ENCODE results near the gene MAML2.

MAML2 gene

DNA sequence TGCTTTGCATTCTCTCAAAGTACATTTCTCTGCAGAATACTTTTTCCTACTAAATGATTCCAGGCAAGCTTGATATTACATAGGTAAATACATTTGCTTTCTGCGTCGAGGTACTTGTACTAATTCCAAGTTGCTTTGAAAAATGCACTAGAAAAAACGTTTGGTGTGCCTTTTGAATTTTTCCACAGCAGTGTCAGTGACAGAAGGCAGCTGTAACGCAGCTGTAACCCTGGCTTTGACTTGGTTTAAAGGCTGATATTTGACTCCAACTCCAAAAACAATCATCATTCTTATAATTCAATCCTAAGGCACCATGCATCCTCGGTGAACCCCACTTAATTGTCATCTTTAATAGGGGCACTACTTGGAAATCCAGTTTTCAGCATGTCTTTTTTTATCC, 125.0 kb downstream of the MAML2 start:
- no peak for FAIRE-seq
- no peak for DNase-seq (ENCODE audit: insufficient read length, low spot score)

GRCh38 chr11:96217206-96217605, 125.8 kb downstream of the MAML2 start:
- FAIRE-seq (no peak), DNase-seq (ENCODE audit: insufficient read length, low spot score) (no peak)

GRCh38 chr11:96215826-96216225, 127.2 kb downstream of the MAML2 start:
- DNase-seq (ENCODE audit: insufficient read length, low spot score) (no peak), FAIRE-seq (peak; percentile 72)

DNA sequence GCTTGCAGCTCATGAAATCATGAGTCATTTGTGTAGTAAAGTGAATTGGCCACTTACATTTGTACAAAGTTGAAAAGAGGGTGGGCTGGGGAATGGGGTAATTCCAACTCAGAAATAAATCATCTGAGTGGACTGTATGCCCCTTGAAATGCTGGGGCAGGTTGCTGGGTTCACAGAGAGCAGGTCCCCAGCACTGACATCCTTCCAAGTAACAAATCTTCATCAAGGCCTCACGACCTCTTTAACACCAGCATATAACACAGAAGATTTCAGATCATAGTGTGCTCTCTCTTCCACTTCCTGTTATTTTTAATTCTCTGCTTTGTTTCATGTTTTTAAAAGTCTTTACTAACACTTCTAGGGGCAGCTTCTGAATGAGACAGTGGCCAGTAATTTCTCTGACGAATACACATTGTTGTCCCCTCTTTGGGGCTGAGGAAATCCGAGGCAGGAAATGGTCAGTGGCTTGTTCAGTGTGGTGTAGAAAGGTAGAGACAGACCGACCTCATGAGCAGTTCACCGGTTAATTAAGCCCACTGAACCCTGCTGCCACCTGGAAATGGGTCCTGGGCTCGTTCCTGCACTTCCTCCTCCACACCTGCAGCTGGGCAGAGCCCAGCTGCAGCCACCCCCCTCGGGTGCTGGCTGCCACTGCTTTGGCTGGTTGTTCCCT, 127.7 kb downstream of the MAML2 start:
- DNase-seq (ENCODE audit: insufficient read length, low spot score), result peak; percentile 27
- peak; percentile 57 for FAIRE-seq

- no peak for DNase-seq (ENCODE audit: insufficient read length, low spot score)
- FAIRE-seq, result peak; percentile 26
Observed at GRCh38 chr11:96214777-96215109, 128.3 kb downstream of the MAML2 start.

DNA sequence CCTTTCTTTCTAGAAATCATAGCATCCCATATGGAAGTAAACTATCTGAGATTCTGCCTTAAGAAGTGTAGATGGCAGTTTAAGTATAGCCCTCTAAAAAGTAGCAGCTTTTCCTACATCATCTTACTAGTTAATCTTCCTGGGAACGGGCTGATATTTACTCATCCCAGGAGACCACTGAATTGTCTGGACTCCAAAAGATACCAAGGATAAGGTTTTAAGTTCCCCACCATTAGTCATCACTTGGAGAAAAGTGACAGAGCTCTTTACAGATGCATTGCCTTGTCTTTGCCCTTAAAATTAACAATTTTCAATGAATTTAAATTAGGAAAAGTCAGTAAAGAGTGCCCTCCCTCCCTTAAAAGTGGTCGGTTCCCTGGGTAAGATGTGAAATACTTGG, 129.5 kb downstream of the MAML2 start:
- peak; percentile 8 for FAIRE-seq
- DNase-seq (ENCODE audit: insufficient read length, low spot score), result no peak

DNA sequence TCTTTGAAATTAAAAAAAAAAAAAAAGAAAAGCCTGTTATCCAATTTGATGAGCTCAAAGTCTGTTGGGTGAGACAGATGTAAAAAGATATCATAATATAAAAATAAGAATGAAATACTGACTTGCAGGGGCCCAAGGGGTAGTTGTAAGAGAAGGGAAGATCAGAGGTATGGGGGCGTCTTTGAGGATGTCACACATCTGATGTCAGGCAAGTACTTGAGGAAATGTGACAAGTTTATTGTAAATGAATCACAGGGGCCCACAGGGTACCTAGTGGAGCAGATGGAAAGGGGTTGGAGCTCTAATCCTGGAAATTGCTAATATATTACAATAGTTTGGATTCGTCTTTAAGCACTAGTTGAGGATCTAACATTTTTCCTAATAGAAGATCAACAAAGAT, 131.6 kb downstream of the MAML2 start:
- no peak for FAIRE-seq
- no peak for DNase-seq (ENCODE audit: insufficient read length, low spot score)

- no peak for FAIRE-seq
- DNase-seq (ENCODE audit: insufficient read length, low spot score), result no peak
Observed at GRCh38 chr11:96207459-96208449, 135.2 kb downstream of the MAML2 start.

DNA sequence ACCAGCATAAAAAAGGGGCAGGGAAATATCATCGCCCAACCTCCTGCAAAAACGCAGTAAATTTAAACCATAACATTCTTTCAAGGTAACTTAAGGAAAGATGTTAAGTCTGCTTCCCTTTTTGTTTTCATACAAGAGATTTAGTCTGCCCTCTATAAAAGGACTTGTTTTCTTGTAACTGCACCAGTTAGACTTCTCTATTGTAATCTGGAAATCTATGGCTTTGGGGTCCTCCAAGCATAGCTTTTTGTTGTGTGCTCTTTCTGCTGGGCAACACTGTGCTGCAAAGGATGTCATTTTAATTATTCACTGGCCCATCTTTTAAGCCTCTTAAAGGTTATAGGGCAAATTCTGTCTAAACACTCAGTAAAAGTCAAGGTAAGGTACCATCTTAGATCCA, 136.0 kb downstream of the MAML2 start:
- DNase-seq (ENCODE audit: insufficient read length, low spot score) (no peak), FAIRE-seq (no peak)

DNA sequence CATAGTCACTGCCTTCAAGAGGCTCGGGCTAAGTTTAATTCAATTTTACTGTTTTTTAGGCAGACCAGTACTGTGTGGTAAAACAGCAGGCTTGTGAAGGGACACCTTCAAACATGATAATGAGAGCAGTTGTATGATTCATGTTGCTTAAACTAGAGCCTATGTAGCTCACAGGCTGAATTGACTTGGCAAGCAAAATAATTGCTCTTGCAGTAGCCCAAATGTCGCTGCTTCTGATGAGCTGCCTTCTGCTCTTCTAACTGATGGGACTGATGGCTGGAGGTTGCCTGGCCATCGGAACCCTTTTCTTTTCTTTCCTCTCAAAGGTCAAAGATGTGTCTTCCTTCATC, 137.6 kb downstream of the MAML2 start:
- DNase-seq (ENCODE audit: insufficient read length, low spot score) (no peak), FAIRE-seq (no peak)

DNA sequence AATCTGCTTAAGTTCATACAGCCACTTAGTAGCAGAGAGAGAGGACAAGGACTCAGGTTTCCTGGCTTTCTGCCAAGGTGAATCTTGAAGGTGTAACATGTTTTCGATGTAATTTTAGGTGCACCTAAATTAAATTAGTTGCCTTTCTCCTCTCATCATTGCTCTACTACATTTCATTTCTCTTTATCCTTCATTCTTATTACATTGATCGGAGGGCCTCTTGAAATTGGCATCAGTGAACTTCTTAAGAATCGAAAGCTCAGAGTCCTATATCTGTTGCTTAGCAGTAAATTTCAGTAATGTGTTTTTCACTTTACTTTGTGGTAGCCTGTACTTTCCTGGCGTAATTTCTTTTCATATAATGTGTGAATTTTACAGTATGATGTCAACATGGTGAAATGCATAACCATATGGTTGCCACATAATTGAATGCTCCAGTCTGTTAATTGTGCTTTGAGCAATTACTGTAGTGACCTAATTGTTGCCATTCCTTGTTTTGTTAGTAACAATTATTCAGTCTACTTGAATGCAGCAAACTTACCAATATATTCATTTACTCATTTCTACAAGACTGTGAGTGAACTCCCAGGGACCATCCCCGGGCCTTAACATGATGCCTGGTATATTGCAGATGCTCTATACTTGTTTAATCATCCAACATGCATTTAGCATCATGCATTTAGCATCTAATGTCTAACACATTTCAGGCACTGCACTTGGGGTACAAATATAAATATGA, 138.1 kb downstream of the MAML2 start:
- FAIRE-seq (peak; percentile 4), DNase-seq (ENCODE audit: insufficient read length, low spot score) (no peak)

- DNase-seq (ENCODE audit: insufficient read length, low spot score) (no peak), FAIRE-seq (no peak)
Observed at GRCh38 chr11:96204366-96204659, 138.7 kb downstream of the MAML2 start.

- FAIRE-seq, result no peak
- no peak for DNase-seq (ENCODE audit: insufficient read length, low spot score)
Observed at GRCh38 chr11:96203567-96204365, 139.2 kb downstream of the MAML2 start.

- FAIRE-seq, result no peak
- DNase-seq (ENCODE audit: insufficient read length, low spot score), result no peak
Observed at GRCh38 chr11:96200243-96200642, 142.8 kb downstream of the MAML2 start.

DNA sequence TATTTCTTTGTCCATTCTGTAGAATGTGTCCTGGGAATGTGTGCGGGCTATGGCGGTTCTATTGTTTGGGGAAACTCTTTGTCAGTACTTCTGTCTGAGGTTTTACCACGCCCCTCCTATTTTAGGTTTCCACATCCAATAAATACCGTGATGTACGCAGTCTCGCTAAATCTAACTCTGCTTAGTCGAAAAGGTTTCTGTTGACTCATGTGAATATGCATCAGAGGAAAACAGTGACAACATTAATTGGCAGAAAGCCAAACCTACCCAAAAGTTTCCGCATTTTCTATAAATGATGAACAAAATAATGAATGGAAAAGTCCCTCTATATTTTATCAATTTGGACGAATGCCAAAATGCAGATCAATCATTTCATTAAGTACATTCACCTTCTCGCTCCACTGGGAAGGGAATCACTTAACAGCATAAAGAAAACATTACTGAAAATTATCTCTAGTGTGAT, 143.4 kb downstream of the MAML2 start:
- FAIRE-seq (no peak), DNase-seq (ENCODE audit: insufficient read length, low spot score) (no peak)

GRCh38 chr11:96197801-96198701, 144.9 kb downstream of the MAML2 start:
- DNase-seq (ENCODE audit: insufficient read length, low spot score), result no peak
- peak; percentile 86 for FAIRE-seq

GRCh38 chr11:96197103-96197502, 145.9 kb downstream of the MAML2 start:
- FAIRE-seq (no peak), DNase-seq (ENCODE audit: insufficient read length, low spot score) (no peak)

DNA sequence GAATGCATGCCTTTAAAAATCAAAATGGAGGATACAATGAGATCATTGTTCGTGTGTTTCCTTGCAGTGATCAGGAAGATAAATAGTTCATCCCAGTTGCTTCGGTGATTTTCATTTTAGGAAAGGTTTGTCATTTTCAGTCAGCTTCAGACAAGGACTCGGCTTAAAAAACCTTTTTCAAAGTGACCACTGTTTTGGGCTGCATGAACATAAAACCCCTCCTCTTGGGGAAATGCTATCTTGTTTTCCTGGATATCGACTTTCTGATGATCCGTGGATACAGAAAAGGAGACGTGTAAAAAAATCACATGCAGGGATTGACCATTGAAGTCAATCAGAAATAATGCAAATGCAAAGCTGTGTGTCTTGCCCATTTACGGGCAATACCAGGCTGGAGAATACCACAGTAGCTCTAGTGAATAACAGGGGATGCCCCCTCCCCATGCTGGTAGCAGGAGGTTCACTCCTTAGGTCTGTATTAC, 146.8 kb downstream of the MAML2 start:
- no peak for DNase-seq (ENCODE audit: insufficient read length, low spot score)
- no peak for FAIRE-seq

GRCh38 chr11:96195671-96196070, 147.3 kb downstream of the MAML2 start:
- no peak for FAIRE-seq
- DNase-seq (ENCODE audit: insufficient read length, low spot score), result no peak
